Psoas muscle (tissue), 8 donors: Measurements from ENCODE around the gene TCF7L2. TPM values are rescaled to one million over a fixed set of nuclear protein-coding genes. Genes with fewer than 3 reads are reported as not detected.

Source experiments
- ATAC-seq, 4 donors: fragments of 200-7000 bp; cut with Tn5 transposase; one replicate each; pipeline ENCODE4 v1.9.1; 2020; ENCODE audit warnings: moderate library complexity in 3 of 4, mild to moderate bottlenecking in 2 of 4
- DNase-seq, 2 donors: peaks; one replicate each; pipeline ENCODE4 v3.0.0-alpha.2; 2020
- H3K27ac ChIP-seq: fragments of 200-600 bp; one replicate; pipeline ENCODE4 v1.8.0; 2022
- H3K27me3 ChIP-seq, 3 donors: fragments of 200-600 bp in 1 of 3; one replicate each; pipeline versions ENCODE4 v1.6.1 to v1.8.0; 2013 to 2022; ENCODE audit warnings: low read length in 2 of 3, mild to moderate bottlenecking in 2 of 3, moderate library complexity in 1 of 3; ENCODE audit not compliant: insufficient read depth in 3 of 3
- H3K36me3 ChIP-seq, 2 donors: fragments of 200-600 bp in 1 of 2; one replicate each; pipeline versions ENCODE4 v1.6.1 to v1.8.0; 2013 to 2022; ENCODE audit warnings: low read depth in 1 of 2, mild to moderate bottlenecking in 1 of 2, moderate library complexity in 1 of 2; ENCODE audit not compliant: insufficient read depth in 1 of 2
- H3K4me1 ChIP-seq: fragments of 200-600 bp; one replicate; pipeline ENCODE4 v1.8.0; 2022
- H3K4me3 ChIP-seq: fragments of 200-600 bp; one replicate; pipeline ENCODE4 v1.8.0; 2022; ENCODE audit warnings: mild to moderate bottlenecking
- H3K9me3 ChIP-seq: fragments of 200-600 bp; one replicate; pipeline ENCODE4 v1.8.0; 2022
- CTCF ChIP-seq: fragments of 200-600 bp; IDR thresholded peaks from one replicate; pipeline ENCODE4 v1.8.0; 2022; ENCODE audit warnings: antibody characterized with exemption
- WGBS, 3 donors: extraction: QIAGEN DNeasy Blood & Tissue Kit; methylation state at CpG; one replicate each; pipeline versions ENCODE4 v1.1.6 to v1.1.7; 2013; 5-methylcytosine and 5-hydroxymethylcytosine counted together
- intact Hi-C, 2 donors: fragments of 100-400 bp; cut with DNase I; formaldehyde crosslinking; loops; one replicate each; pipeline versions ENCODE4 v1.11.0 to v1.14.2; 2022
- polyA plus RNA-seq, 3 donors: library from polyadenylated mRNA; stranded (reverse); fragments of 200-250 nt; gene quantifications; one replicate each; pipeline ENCODE4 v1.2.3, GENCODE V29; 2013
- total RNA-seq, 4 donors: library from RNA; stranded (reverse); fragmentation: NEBNext Ultra II Directional in 2 of 4; extraction: Animal tissue kit (Norgen Biotek cat#: 25700) in 2 of 4; gene quantifications; one replicate each; pipeline versions ENCODE4 v1.2.1 to v1.2.4, GENCODE V29; 2021 to 2023
- donor health status: healthy with polysubstance abuse.
- donor health status: DM: no; HTN: no; CAD: no; lungs with moderate emphysema.
- donor health status: Bipolar disorder and iron deficiency.
- donor health status: healthy.
- donor health status: DM: yes; HTN: yes; CAD: no.
- donor health status: DM: no; HTN: no; CAD: no.
- donor health status: DM: no; HTN: no; CAD: no.
- donor health status: DM: yes; HTN: yes; CAD: no.

Gene TCF7L2
- total and polyA plus RNA-seq, 7 donors: 1.8 to 8.5 (median 4.3) TPM

- no peaks in the 10 kb centered on the region for H3K36me3 ChIP-seq
- no peak overlapping the region for H3K4me3 ChIP-seq
- H3K4me1 ChIP-seq: peaks cover 3% of the 10 kb centered on the region
- no peak for TF ChIP-seq CTCF
- ATAC-seq (no peak), DNase-seq (no peak)
- H3K27ac ChIP-seq: no peak overlapping the region
- H3K9me3 ChIP-seq: no peaks in the 10 kb centered on the region
- no peaks in the 10 kb centered on the region for H3K27me3 ChIP-seq
- intact Hi-C loops: no loop called here
- 89 to 96% (median 92%) methylated on average over 18 to 19 of the region's 19 CpGs for WGBS, 3 donors
Observed at GRCh38 chr10:112991888-112992491, 41.9 kb downstream of the TCF7L2 start.

GRCh38 chr10:112996462-112996861 lies 46.4 kb downstream of the TCF7L2 start:
- Histone ChIP-seq H3K27ac (no peak overlapping the region), H3K4me1 (peaks cover 18% of the 10 kb centered on the region), H3K36me3 (no peaks in the 10 kb centered on the region), H3K4me3 (no peak overlapping the region), H3K27me3 (no peaks in the 10 kb centered on the region), H3K9me3 (no peaks in the 10 kb centered on the region)
- whole genome bisulfite sequencing, 3 donors: 91 to 97% (median 95%) methylated on average over 3 of the region's 3 CpGs
- intact Hi-C loops: loop anchor here in 1 of 2 donors (5.0 kb wide), 1 partner anchor 44 kb away; the partner anchor contains the start of gene TCF7L2
- ATAC-seq (no peak), DNase-seq (no peak)
- TF ChIP-seq CTCF: no peak

- DNase-seq (no peak), ATAC-seq (no peak)
- Histone ChIP-seq H3K4me1 (peaks cover 23% of the 10 kb centered on the region), H3K27ac (no peak overlapping the region), H3K27me3 (no peaks in the 10 kb centered on the region), H3K9me3 (no peaks in the 10 kb centered on the region), H3K36me3 (no peaks in the 10 kb centered on the region), H3K4me3 (no peak overlapping the region)
- TF ChIP-seq CTCF: no peak
- intact Hi-C loops: loop anchor here in 1 of 2 donors (5.0 kb wide), 1 partner anchor 47 kb away; the partner anchor contains the start of gene TCF7L2
- WGBS, 3 donors: 93 to 95% (median 94%) methylated on average over 4 of the region's 4 CpGs
Observed at GRCh38 chr10:112999102-112999501, 49.1 kb downstream of the TCF7L2 start.

GRCh38 chr10:113000442-113000841 lies 50.4 kb downstream of the TCF7L2 start:
- TF ChIP-seq CTCF: no peak
- Histone ChIP-seq H3K4me3 (peak overlapping the region; percentile 6), H3K4me1 (peaks cover 23% of the 10 kb centered on the region), H3K36me3 (no peaks in the 10 kb centered on the region), H3K27me3 (no peaks in the 10 kb centered on the region), H3K9me3 (no peaks in the 10 kb centered on the region), H3K27ac (peak overlapping the region; percentile 55)
- no peak for DNase-seq
- WGBS, 3 donors: 32 to 52% (median 40%) methylated on average over 6 of the region's 6 CpGs
- peak; percentile 7 to 55 (median 25) for ATAC-seq
- intact Hi-C loops: loop anchor here in 1 of 2 donors (10.0 kb wide), 1 partner anchor 46 kb away; the partner anchor contains the start of gene TCF7L2
